Endothelial cell of umbilical vein (primary cell): Measurements from ENCODE around the gene EVI5. TPM values are rescaled to one million over a fixed set of nuclear protein-coding genes. Genes with fewer than 3 reads are reported as not detected.

Experiments used
- BruUV-seq: library from RNA; stranded (reverse); fragments of 400-500 nt; replicated peaks from 2 replicates; lab custom pipeline; 2021; lab: Mats Ljungman, UMichigan
- CTCF ChIA-PET: fragments of 300-600, 350-600 bp; sonication (Branson Sonifier 250); formaldehyde crosslinking; loops from one replicate; lab custom pipeline; 2021; ENCODE audit warnings: antibody characterized with exemption, inconsistent platforms; lab: Charles Lee
- POLR2A ChIA-PET: fragments of 300-600, 350-600 bp; sonication (Branson Sonifier 250); formaldehyde crosslinking; loops from one replicate; lab custom pipeline; 2021; ENCODE audit warnings: antibody characterized with exemption, inconsistent platforms; lab: Charles Lee
- DNase-seq: peaks from one replicate; pipeline ENCODE4 v3.0.0-alpha.2; 2011; ENCODE audit warnings: low read depth, low spot score
- FAIRE-seq: peaks from 2 replicates; lab custom pipeline; 2011; peaks lifted over from hg19 to GRCh38; lab: Jason Lieb, UNC
- H2AFZ ChIP-seq: 2 replicates; pipeline ENCODE4 v1.6.0; 2012; ENCODE audit warnings: low read depth, low read length, control low read depth, inconsistent platforms
- H3K27ac ChIP-seq: 2 replicates; pipeline ENCODE4 v1.5.1; 2011; ENCODE audit warnings: low read depth, mild to moderate bottlenecking, control low read depth, low read length, moderate library complexity; ENCODE audit not compliant: insufficient read depth
- H3K27me3 ChIP-seq, 2 experiments: 2 replicates each; pipeline versions ENCODE4 v1.6.0 to v1.6.1; 2011; ENCODE audit warnings: low read length in 2 of 2, mixed read lengths in 1 of 2; ENCODE audit not compliant: control insufficient read depth in 2 of 2, insufficient read depth in 2 of 2
- H3K36me3 ChIP-seq, 2 experiments: 2 replicates in 1 of 2; 3 replicates in 1 of 2; pipeline ENCODE4 v1.5.1; 2011; ENCODE audit warnings: low read length in 2 of 2, mild to moderate bottlenecking in 1 of 2, moderate library complexity in 1 of 2; ENCODE audit not compliant: control insufficient read depth in 2 of 2, insufficient read depth in 2 of 2; ENCODE audit errors: extremely low read depth in 1 of 2
- H3K4me1 ChIP-seq: 3 replicates; pipeline ENCODE4 v1.5.1; 2011; ENCODE audit warnings: mild to moderate bottlenecking, low read length; ENCODE audit not compliant: control insufficient read depth, insufficient read depth; ENCODE audit errors: extremely low read depth
- H3K4me2 ChIP-seq: 2 replicates; pipeline ENCODE4 v1.6.1; 2011; ENCODE audit warnings: low read length, control low read depth, mixed read lengths; ENCODE audit not compliant: insufficient read depth
- H3K4me3 ChIP-seq, 3 experiments: fragments of 200-600 bp in 1 of 3; sonication (generic), shearing (Covaris generic) in 1 of 3; replicated peaks in 1 of 3; 2 replicates each; pipeline ENCODE4 v1.5.1; 2011 to 2016; ENCODE audit warnings: control low read depth in 3 of 3, low read length in 3 of 3, mild to moderate bottlenecking in 2 of 3, inconsistent platforms in 1 of 3, low read depth in 1 of 3, moderate library complexity in 1 of 3; ENCODE audit not compliant: insufficient read depth in 1 of 3
- H3K79me2 ChIP-seq: 2 replicates; pipeline ENCODE4 v1.6.0; 2012; ENCODE audit warnings: low read length, inconsistent platforms; ENCODE audit not compliant: control insufficient read depth, insufficient read depth
- H3K9ac ChIP-seq: replicated peaks from 2 replicates; pipeline ENCODE3; 2011; ENCODE audit warnings: low read length, control low read depth; ENCODE audit not compliant: insufficient read depth; ENCODE audit errors: extremely low read depth
- H3K9me1 ChIP-seq: replicated peaks from 3 replicates; pipeline ENCODE4 v1.6.0; 2011; ENCODE audit warnings: mild to moderate bottlenecking, low read length; ENCODE audit not compliant: control insufficient read depth, insufficient read depth; ENCODE audit errors: extremely low read depth
- H3K9me3 ChIP-seq: replicated peaks from 2 replicates; pipeline ENCODE4 v1.5.1; 2012; ENCODE audit warnings: low read length, inconsistent platforms; ENCODE audit not compliant: control insufficient read depth, insufficient read depth
- H4K20me1 ChIP-seq: replicated peaks from 2 replicates; pipeline ENCODE3; 2011; ENCODE audit warnings: mild to moderate bottlenecking, low read length; ENCODE audit not compliant: control insufficient read depth, insufficient read depth; ENCODE audit errors: extremely low read depth
- EZH2 ChIP-seq: IDR thresholded peaks from 2 replicates; pipeline ENCODE4 v1.6.1; 2012; ENCODE audit warnings: borderline replicate concordance, low read depth, mild to moderate bottlenecking, moderate library complexity, low read length, inconsistent platforms; ENCODE audit not compliant: severe bottlenecking
- FOS ChIP-seq: IDR thresholded peaks from 2 replicates; pipeline ENCODE4 v1.6.1; 2011; ENCODE audit warnings: mild to moderate bottlenecking, low read length, moderate library complexity, borderline replicate concordance; ENCODE audit not compliant: insufficient read depth
- GATA2 ChIP-seq: IDR thresholded peaks from 2 replicates; pipeline ENCODE4 v1.7.0; 2011; ENCODE audit warnings: low read depth, mild to moderate bottlenecking, moderate library complexity, mixed read lengths, low read length; ENCODE audit not compliant: insufficient read length, insufficient read depth
- JUN ChIP-seq: IDR thresholded peaks from 2 replicates; pipeline ENCODE4 v1.6.1; 2011; ENCODE audit warnings: borderline replicate concordance, low read depth; ENCODE audit not compliant: insufficient read length, insufficient read depth
- MAX ChIP-seq: IDR thresholded peaks from 2 replicates; pipeline ENCODE4 v1.6.1; 2011; ENCODE audit not compliant: insufficient read depth, insufficient read length
- MYC ChIP-seq: IDR thresholded peaks from one replicate; pipeline ENCODE4 v1.6.1; 2011; ENCODE audit warnings: mild to moderate bottlenecking, low read depth, low read length
- POLR2A ChIP-seq: IDR thresholded peaks from 2 replicates; pipeline ENCODE4 v1.6.1; 2012; ENCODE audit warnings: low read depth, mild to moderate bottlenecking, control low read depth, low read length
- POLR2AphosphoS5 ChIP-seq: IDR thresholded peaks from 2 replicates; pipeline ENCODE4 v1.6.1; 2012; ENCODE audit warnings: low read depth, mild to moderate bottlenecking, control low read depth, low read length, moderate library complexity; ENCODE audit not compliant: insufficient read depth
- dilution Hi-C: fragments of 300-500 bp; cut with MboI; formaldehyde crosslinking; loops from one replicate; pipeline ENCODE4 v1.15.0; 2019; ENCODE audit warnings: low sequenced_read_pairs; ENCODE audit not compliant: extremely low pct_ligation_motif_present
- intact Hi-C: fragments of 100-400 bp; cut with micrococcal nuclease; formaldehyde crosslinking; loops from one replicate; pipeline ENCODE4 v1.10.0; 2022
- polyA plus RNA-seq, 4 experiments: library from polyadenylated mRNA; depleted of rRNA in 3 of 4; stranded (reverse) in 3 of 4; unstranded in 1 of 4; fragments of >200 nt; gene quantifications; 2 replicates each; pipeline versions ENCODE4 v1.2.1 to v1.2.3, GENCODE V29; 2011 to 2012; ENCODE audit warnings: missing spikeins in 1 of 4
- total RNA-seq: library from RNA; stranded (reverse); gene quantifications from 2 replicates; pipeline ENCODE4 v1.2.3, GENCODE V29; 2021
- TF ChIP-seq, protein P1 (sequence below), 2 donors: IDR thresholded peaks; 1 replicate in 1 of 2; 2 replicates in 1 of 2; pipeline ENCODE4 v1.5.1; 2011; ENCODE audit warnings: low read length in 2 of 2, mild to moderate bottlenecking in 2 of 2, moderate library complexity in 2 of 2, control low read depth in 1 of 2, inconsistent platforms in 1 of 2, low read depth in 1 of 2; ENCODE audit not compliant: insufficient read depth in 1 of 2; ENCODE audit errors: extremely low read depth in 1 of 2

The EVI5 gene
- total and polyA plus RNA-seq, 2 donors (not counting 3 experiments of a cell fraction or from before 2014, with no cell fraction given) = 5.0 to 26.2 TPM

DNA sequence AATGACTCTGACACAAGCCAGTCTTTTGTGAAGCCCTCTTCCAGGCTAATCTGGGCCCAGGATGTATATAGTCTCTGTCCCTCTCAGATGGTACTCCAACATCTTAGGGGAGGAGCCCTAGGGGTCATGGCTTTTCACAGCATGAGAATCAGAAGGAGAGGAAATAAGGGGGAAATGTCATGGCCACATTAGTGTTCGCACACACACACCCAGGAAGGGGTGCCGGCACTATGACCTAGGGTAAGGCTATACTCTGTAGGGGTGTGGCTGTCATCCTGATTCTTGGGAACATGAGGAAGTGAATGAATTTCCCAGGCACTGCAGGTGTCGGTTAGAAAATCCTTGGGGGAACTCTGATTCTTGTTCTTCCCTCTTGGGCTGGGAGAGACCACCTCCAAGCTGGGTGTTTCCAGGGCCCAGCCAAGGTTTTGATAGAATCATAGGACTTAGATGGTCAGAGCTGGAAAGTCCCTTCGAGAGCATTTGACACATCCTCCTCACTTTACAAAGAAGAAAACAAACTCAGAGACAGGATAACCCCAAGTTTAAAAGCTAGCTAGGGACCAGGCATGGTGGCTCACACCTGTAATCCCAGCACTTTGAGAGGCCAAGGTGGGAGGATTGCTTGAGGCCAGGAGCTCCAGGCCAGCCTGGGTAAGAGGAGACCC, 320.2 kb downstream of the EVI5 start:
- Histone ChIP-seq H3K79me2 (no peaks in the 10 kb centered on the region), H3K9me3 (no peaks in the 10 kb centered on the region), H3K4me3 (no peak overlapping the region), H3K4me2 (no peak overlapping the region), H3K9ac (no peak overlapping the region), H4K20me1 (no peaks in the 10 kb centered on the region), H2AFZ (no peak overlapping the region), H3K27me3 (no peaks in the 10 kb centered on the region), H3K27ac (no peak overlapping the region), H3K9me1 (no peaks in the 10 kb centered on the region), H3K4me1 (peaks cover 6% of the 10 kb centered on the region), H3K36me3 (no peaks in the 10 kb centered on the region)
- no peak for DNase-seq
- POLR2A ChIA-PET = no interaction called here
- no TSS peak for BruUV-seq
- CTCF ChIA-PET = no interaction called here
- dilution Hi-C loops (no loop called here), intact Hi-C loops (no loop called here)
- TF ChIP-seq JUN = no peak
- TF ChIP-seq GATA2 = no peak
- no peak for TF ChIP-seq POLR2A
- no peak for TF ChIP-seq FOS
- TF ChIP-seq EZH2 = no peak
- TF ChIP-seq, protein P1, sequence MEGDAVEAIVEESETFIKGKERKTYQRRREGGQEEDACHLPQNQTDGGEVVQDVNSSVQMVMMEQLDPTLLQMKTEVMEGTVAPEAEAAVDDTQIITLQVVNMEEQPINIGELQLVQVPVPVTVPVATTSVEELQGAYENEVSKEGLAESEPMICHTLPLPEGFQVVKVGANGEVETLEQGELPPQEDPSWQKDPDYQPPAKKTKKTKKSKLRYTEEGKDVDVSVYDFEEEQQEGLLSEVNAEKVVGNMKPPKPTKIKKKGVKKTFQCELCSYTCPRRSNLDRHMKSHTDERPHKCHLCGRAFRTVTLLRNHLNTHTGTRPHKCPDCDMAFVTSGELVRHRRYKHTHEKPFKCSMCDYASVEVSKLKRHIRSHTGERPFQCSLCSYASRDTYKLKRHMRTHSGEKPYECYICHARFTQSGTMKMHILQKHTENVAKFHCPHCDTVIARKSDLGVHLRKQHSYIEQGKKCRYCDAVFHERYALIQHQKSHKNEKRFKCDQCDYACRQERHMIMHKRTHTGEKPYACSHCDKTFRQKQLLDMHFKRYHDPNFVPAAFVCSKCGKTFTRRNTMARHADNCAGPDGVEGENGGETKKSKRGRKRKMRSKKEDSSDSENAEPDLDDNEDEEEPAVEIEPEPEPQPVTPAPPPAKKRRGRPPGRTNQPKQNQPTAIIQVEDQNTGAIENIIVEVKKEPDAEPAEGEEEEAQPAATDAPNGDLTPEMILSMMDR (IDR thresholded peaks at IDR 0.05; ENCODE audit: extremely low read depth in 1 of 2, insufficient read depth in 1 of 2, low read depth in 1 of 2, low read length in 2 of 2) = no peak
- no peak for TF ChIP-seq POLR2AphosphoS5
- no peak for TF ChIP-seq MYC
- no peak for TF ChIP-seq MAX
- FAIRE-seq = no peak
